Activated naive CD4-positive, alpha-beta T cell treated with anti-CD3 and anti-CD28 coated beads for 36 hours (primary cell): ENCODE results near the gene RNF26. TPM values are rescaled to one million over a fixed set of nuclear protein-coding genes. Genes with fewer than 3 reads are reported as not detected.

ENCODE experiments used
- CTCF ChIA-PET: fragments of 350-600 bp; sonication (Branson Sonifier 250); formaldehyde crosslinking; loops from one replicate; lab custom pipeline; 2021; ENCODE audit warnings: antibody characterized with exemption; lab: Charles Lee
- DNase-seq: peaks from one replicate; pipeline ENCODE4 v3.0.0-alpha.2; 2020
- H3K27ac Mint-ChIP-seq: one replicate; pipeline ENCODE4 v1.8.0; 2021; ENCODE audit warnings: mild to moderate bottlenecking, mixed read lengths
- H3K27me3 Mint-ChIP-seq: one replicate; pipeline ENCODE4 v1.8.0; 2021; ENCODE audit warnings: low read depth, mixed read lengths
- H3K36me3 Mint-ChIP-seq: one replicate; pipeline ENCODE4 v1.8.0; 2021; ENCODE audit warnings: low read depth, mixed read lengths
- H3K4me1 Mint-ChIP-seq: one replicate; pipeline ENCODE4 v1.8.0; 2021; ENCODE audit warnings: low read depth, mixed read lengths
- H3K4me3 Mint-ChIP-seq: one replicate; pipeline ENCODE4 v1.8.0; 2021; ENCODE audit warnings: mild to moderate bottlenecking, moderate library complexity, mixed read lengths
- H3K9me3 Mint-ChIP-seq: one replicate; pipeline ENCODE4 v1.8.0; 2021; ENCODE audit warnings: mixed read lengths
- intact Hi-C: fragments of 100-400 bp; cut with micrococcal nuclease; formaldehyde crosslinking; loops from one replicate; pipeline ENCODE4 v1.15.1; 2023
- total RNA-seq, 2 experiments: library from RNA; stranded (reverse); gene quantifications; one replicate each; pipeline ENCODE4 v1.2.3, GENCODE V29; 2021

Gene RNF26
- 10 to 100 TPM; 46.1 to 47.0 TPM for total RNA-seq

DNA sequence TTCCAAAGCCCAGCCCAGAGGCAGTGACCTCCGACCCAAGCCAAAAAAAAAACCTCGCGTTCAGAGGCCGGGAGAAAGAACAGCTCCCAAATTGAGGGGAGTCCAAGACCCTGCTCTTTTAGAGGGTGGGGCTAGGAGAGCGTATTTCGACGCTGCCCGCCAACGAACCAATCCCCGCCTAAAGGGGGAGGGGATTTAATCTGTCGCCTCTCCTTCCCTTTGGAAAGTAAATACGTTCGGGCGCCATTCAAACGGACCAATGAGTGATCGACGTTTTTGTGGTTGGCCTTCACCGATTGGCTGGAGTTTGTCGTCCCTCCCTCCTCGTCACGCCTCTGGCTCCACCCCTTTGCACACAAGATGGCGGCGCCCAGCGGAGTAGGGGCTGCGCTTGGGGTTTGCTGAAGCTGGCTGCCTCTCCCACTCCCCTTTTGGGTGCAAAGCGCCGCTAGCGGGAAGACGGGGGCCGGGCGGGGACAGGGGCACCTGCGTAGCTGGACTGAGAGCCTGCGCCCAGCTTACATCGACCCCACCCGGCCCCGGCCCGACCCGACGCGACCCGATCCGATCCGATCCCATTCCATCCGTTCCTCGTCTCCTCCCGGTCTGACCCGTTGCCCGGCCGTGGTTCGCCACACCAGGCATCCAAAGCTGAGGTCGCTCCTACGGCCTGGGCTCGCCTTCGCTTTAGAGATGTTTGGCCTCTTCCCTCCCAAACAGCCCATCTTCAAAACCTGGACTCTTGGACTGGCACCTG lies at the start of gene RNF26:
Gene RNF26 (plus strand): TSS at position 354 of the 757 bp plus-strand sequence. CDS start 596 bp downstream, outside the sequence.
- peaks cover 31% of the 10 kb centered on the region for H3K4me1 Mint-ChIP-seq
- peak within 1 kb of the TSS; percentile 91 for H3K27ac Mint-ChIP-seq
- H3K27me3 Mint-ChIP-seq: peaks cover 5% of the 10 kb centered on the region
- H3K36me3 Mint-ChIP-seq: peaks cover 9% of the 10 kb centered on the region
- intact Hi-C loops: loop anchor here (1.0 to 2.0 kb wide), 4 partner anchors 14 to 239 kb away; partner anchors contain the start of gene USP2
- CTCF ChIA-PET: interaction anchor here (1.2 to 2.2 kb wide), 4 partner anchors 11 to 47 kb away, joined by 3 to 13 read pairs (median 8); partner anchors contain the start of gene USP2
- DNase-seq: peak; percentile 98
- peak within 1 kb of the TSS; percentile 93 for H3K4me3 Mint-ChIP-seq
- H3K9me3 Mint-ChIP-seq: no peaks in the 10 kb centered on the region

DNA sequence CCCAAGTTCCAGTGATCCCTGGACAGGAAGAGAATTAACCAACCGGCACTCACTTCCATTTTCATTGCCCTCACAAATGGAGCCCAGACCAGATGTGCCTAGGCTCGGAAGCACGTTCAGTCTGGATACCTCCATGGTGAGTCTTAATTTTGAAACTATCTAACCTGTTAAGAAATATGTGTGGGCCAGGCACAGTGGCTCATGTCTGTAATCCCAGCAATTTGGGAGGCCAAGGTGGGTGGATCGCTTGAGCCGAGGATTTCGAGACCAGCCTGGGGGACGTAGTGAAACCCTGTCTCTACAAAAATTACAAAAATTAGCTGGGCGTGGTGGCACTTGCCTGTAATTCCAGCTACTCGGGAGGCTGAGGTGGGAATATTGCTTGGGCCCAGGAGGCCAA lies 48.9 kb upstream of the RNF26 start:
- CTCF ChIA-PET: interaction anchor here (0.7 to 5.1 kb wide), 11 partner anchors 9 to 179 kb away, joined by 3 to 63 read pairs (median 5); partner anchors contain the start of genes CBL and NLRX1
- H3K36me3 Mint-ChIP-seq: peaks cover 8% of the 10 kb centered on the region
- no peak overlapping the region for H3K27ac Mint-ChIP-seq
- H3K4me1 Mint-ChIP-seq: peaks cover 16% of the 10 kb centered on the region
- intact Hi-C loops: loop anchor here (2.0 kb wide), 1 partner anchor 37 kb away; no protein-coding TSS in a partner anchor
- DNase-seq: no peak
- H3K9me3 Mint-ChIP-seq: no peaks in the 10 kb centered on the region
- no peak overlapping the region for H3K4me3 Mint-ChIP-seq
- no peaks in the 10 kb centered on the region for H3K27me3 Mint-ChIP-seq

DNA sequence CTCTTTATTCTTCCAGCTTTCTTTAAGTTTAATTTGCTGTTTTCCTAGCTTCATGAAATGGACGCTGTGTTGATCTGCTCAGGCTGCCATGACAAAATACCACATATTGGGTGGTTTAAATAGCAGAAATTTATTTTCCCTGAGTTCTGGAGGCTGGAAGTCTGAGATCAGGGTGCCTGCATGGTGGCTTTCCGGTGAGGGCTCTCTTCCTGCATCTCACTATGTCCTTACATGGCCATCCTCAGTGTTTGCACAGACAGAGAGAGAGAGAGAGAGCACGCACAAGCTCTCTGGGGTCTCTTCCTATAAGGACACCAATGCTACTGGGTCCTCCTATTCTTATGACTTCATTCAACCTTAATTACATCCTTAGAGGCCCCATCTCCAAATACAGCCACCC lies 46.1 kb upstream of the RNF26 start:
- no peak for DNase-seq
- no peak overlapping the region for H3K27ac Mint-ChIP-seq
- intact Hi-C loops: no loop called here
- peaks cover 4% of the 10 kb centered on the region for H3K4me1 Mint-ChIP-seq
- CTCF ChIA-PET: interaction anchor here (1.8 kb wide), 1 partner anchor 35 kb away, joined by 4 read pairs; no protein-coding TSS in a partner anchor
- no peak overlapping the region for H3K4me3 Mint-ChIP-seq
- peaks cover 15% of the 10 kb centered on the region for H3K36me3 Mint-ChIP-seq
- peaks cover 2% of the 10 kb centered on the region for H3K9me3 Mint-ChIP-seq
- no peaks in the 10 kb centered on the region for H3K27me3 Mint-ChIP-seq

DNA sequence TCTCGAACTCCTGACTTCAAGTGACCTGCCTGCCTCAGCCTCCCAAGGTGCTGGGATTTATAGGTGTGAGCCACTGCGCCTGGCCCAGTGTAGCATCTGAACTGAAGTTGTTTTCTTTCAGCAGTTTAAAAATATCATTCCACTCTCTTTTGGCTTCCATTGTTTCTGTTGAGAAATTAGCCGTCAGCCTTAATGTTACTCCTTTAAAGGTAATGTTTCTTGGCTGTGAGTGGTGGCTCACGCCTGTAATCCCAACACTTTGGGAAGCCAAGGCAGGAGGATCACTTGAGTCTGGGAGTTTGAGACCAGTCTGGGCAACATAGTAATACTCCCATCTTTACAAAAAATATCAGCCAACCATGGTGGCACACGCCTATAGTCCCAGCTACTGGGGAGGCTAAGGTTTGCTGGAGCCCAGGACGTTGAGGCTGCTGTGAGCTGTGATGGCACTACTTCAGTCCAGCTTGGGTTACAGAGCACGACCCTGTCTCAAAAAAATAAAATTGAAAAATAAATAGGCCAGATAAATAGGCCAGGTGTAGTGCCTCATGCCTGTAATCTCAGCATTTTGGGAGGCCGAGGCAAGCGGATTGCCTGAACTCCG lies 43.3 kb upstream of the RNF26 start:
- Mint-ChIP-seq H3K27ac (no peak overlapping the region), H3K4me1 (no peaks in the 10 kb centered on the region), H3K9me3 (peaks cover 2% of the 10 kb centered on the region), H3K36me3 (peaks cover 14% of the 10 kb centered on the region), H3K27me3 (no peaks in the 10 kb centered on the region), H3K4me3 (no peak overlapping the region)
- CTCF ChIA-PET: interaction anchor here (0.8 to 1.5 kb wide), 4 partner anchors 8 to 47 kb away, joined by 3 to 6 read pairs (median 4); no protein-coding TSS in a partner anchor
- no peak for DNase-seq
- intact Hi-C loops: no loop called here

DNA sequence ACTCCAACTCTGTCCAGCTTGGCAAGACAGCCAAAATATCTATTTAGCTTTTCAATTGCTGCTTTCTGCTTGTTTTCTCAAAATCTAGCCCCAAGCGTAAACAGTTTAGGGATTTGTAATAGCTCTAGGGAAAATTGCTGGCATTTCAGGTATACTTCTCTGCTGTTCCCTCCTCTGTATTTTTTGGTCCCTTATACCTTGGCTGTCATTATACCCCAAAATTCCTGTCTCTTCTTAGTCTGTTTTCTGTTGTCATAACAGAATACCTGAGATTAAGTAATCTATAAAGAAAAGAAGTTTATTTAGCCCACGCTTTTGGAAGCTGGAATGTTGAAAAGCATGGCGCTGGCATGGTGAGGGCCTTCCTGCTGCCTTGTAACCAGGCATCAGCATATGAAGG lies 40.9 kb upstream of the RNF26 start:
- DNase-seq: no peak
- Mint-ChIP-seq H3K4me1 (no peaks in the 10 kb centered on the region), H3K36me3 (peaks cover 22% of the 10 kb centered on the region), H3K4me3 (no peak overlapping the region), H3K9me3 (peaks cover 2% of the 10 kb centered on the region), H3K27me3 (no peaks in the 10 kb centered on the region), H3K27ac (no peak overlapping the region)
- intact Hi-C loops: no loop called here
- CTCF ChIA-PET: interaction anchor here (2.4 kb wide), 1 partner anchor 30 kb away, joined by 9 read pairs; no protein-coding TSS in a partner anchor

DNA sequence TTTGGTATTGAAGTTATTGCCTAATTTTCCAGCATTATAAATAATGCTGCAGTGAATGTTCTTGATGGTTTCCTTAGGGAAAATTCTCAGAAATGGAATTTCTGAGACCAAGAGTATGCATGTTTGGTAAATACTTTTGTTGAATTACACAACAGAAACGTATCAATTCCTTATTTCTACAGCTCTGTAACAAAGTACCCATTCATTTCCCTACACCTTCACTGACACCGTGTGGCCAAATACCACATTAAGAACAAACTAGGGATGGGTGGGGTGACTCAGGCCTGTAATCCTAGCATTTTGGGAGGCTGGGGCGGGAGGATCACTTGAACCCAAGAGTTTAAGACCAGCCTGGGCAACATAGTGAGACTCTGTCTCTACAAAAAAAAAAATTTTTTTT lies 39.1 kb upstream of the RNF26 start:
- H3K36me3 Mint-ChIP-seq: peaks cover 21% of the 10 kb centered on the region

DNA sequence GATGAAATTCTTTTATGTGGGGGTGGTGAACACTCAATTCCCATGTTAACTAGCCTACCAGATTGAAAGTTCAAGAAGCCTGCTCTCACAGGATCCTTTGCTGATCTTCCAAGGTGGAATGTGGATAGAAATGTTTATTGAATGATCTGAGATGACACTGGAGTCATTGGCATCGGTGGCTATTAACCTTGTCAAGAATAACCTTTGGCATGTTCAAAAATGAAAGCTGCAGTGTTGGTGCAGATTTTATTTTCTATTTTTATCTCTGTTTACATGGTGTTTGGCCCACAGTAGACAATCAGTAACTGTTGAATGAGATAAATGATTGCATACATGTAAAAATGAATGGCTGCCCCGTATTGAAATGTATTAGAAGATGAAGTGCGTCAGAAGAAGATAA lies 36.4 kb upstream of the RNF26 start:
- intact Hi-C loops: no loop called here
- Mint-ChIP-seq H3K4me1 (no peaks in the 10 kb centered on the region), H3K27me3 (no peaks in the 10 kb centered on the region), H3K4me3 (no peak overlapping the region), H3K36me3 (peaks cover 19% of the 10 kb centered on the region), H3K27ac (no peak overlapping the region), H3K9me3 (no peaks in the 10 kb centered on the region)
- CTCF ChIA-PET: interaction anchor here (1.6 kb wide), 1 partner anchor 26 kb away, joined by 6 read pairs; no protein-coding TSS in a partner anchor
- DNase-seq: no peak

More for the DNA sequence above, 39.1 kb upstream of the RNF26 start:
- Mint-ChIP-seq H3K27ac (no peak overlapping the region), H3K4me1 (no peaks in the 10 kb centered on the region), H3K27me3 (no peaks in the 10 kb centered on the region), H3K9me3 (peaks cover 2% of the 10 kb centered on the region), H3K4me3 (no peak overlapping the region)
- intact Hi-C loops: no loop called here
- CTCF ChIA-PET: no interaction called here
- no peak for DNase-seq

DNA sequence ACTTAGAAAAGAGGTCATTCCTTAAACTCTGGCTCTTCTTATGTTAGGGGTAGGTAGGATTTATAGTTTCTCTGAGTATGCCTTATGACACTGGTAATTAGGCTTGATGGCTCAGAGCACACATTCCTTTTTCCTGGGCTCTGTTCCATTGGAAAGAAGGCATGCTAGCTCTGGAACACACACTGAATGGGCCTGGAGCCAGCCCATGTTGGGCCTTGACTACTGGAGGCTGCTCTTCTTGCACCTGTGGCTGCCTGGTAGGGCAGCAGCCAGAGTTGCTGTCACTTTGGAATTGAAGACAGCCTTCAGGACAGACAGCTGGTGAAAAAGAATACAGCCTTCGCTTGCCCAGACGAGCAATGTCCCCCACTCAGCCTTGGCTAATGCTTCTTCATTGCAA lies 35.6 kb upstream of the RNF26 start:
- CTCF ChIA-PET: interaction anchor here (0.7 kb wide), 1 partner anchor 39 kb away, joined by 3 read pairs; no protein-coding TSS in a partner anchor
- DNase-seq: no peak
- Mint-ChIP-seq H3K36me3 (peaks cover 26% of the 10 kb centered on the region), H3K27ac (no peak overlapping the region), H3K9me3 (no peaks in the 10 kb centered on the region), H3K27me3 (no peaks in the 10 kb centered on the region), H3K4me3 (no peak overlapping the region), H3K4me1 (no peaks in the 10 kb centered on the region)
- intact Hi-C loops: no loop called here

DNA sequence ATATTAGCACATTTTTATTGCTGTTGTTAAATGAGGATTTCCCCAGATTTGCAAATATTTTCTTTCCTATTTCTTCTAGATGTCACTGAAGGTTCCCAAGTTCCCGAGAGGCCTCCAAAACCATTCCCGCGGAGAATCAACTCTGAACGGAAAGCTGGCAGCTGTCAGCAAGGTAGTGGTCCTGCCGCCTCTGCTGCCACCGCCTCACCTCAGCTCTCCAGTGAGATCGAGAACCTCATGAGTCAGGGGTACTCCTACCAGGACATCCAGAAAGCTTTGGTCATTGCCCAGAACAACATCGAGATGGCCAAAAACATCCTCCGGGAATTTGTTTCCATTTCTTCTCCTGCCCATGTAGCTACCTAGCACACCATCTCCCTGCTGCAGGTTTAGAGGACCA lies 34.9 kb upstream of the RNF26 start:
- H3K36me3 Mint-ChIP-seq: peaks cover 28% of the 10 kb centered on the region
- DNase-seq: no peak
- H3K4me1 Mint-ChIP-seq: peaks cover 3% of the 10 kb centered on the region
- H3K4me3 Mint-ChIP-seq: no peak overlapping the region
- CTCF ChIA-PET: interaction anchor here (0.7 kb wide), 1 partner anchor 40 kb away, joined by 3 read pairs; no protein-coding TSS in a partner anchor
- no peaks in the 10 kb centered on the region for H3K27me3 Mint-ChIP-seq
- H3K27ac Mint-ChIP-seq: no peak overlapping the region
- H3K9me3 Mint-ChIP-seq: no peaks in the 10 kb centered on the region
- intact Hi-C loops: no loop called here

DNA sequence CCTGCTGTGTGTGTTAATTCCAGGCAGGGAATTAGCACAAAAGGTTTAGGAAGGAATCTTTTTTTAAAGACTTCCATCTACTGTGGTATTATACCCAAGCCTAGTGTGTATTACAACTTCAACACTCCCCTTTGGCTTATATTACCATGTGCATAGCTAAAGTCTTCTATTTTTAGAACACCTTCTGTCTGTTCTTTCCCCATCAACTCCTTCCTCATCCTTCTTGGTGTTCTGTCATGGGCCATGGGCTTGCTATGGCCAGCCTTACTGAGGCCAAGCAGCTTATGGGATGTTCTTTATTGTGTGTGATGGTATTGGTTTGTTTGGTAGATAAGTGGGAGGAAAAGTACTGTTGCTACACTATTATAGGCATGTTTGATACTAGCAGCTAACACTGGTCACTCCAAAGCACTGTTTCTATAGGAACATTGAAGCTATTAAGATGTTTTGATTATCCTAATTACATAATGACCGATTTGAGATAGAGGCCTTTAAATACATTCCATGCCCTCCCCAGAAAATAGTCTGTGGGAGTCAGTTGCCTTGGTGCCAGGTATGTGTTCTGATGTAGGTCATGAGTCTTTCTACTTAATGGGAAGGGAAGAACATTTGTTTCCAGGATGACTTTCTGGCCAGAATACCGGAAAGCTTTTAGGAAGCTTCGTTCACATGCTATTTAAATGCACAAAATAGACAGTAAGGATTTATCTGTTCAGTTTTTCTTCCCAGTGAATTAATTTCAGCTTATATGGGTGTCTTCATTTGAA lies 33.9 kb upstream of the RNF26 start:
- intact Hi-C loops: no loop called here
- DNase-seq: no peak
- no peaks in the 10 kb centered on the region for H3K9me3 Mint-ChIP-seq
- peaks cover 10% of the 10 kb centered on the region for H3K4me1 Mint-ChIP-seq
- no peak overlapping the region for H3K4me3 Mint-ChIP-seq
- H3K36me3 Mint-ChIP-seq: peaks cover 28% of the 10 kb centered on the region
- no peaks in the 10 kb centered on the region for H3K27me3 Mint-ChIP-seq
- no peak overlapping the region for H3K27ac Mint-ChIP-seq
- CTCF ChIA-PET: interaction anchor here (0.6 to 1.1 kb wide), 3 partner anchors 22 to 136 kb away, joined by 3 to 4 read pairs (median 3); no protein-coding TSS in a partner anchor

DNA sequence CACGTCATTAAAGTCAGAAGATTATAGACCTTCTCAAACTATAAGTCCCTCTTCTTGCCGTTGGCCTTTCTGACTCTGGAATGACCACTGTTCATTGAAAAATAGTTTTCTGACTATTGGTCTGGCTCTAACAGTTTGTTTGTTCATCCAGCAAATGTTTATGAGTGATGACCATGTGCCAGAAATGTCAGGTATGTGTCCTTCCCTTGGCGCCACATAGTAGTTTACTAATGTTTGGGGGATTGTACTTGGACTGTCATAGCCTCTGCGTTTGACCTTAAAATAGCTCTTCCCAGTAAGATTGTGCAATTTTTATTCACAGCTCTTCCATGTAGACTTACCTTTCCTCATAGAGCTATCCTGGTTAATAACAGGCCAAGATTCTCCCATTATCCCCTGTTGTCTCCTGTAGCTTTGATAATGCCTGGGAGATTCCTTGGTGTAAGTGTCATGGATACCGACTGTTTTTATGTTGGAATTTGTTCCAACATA lies 31.1 kb upstream of the RNF26 start:
- intact Hi-C loops: no loop called here
- Mint-ChIP-seq H3K9me3 (no peaks in the 10 kb centered on the region), H3K4me1 (peaks cover 30% of the 10 kb centered on the region), H3K27me3 (no peaks in the 10 kb centered on the region), H3K4me3 (no peak overlapping the region), H3K27ac (no peak overlapping the region), H3K36me3 (peaks cover 20% of the 10 kb centered on the region)
- CTCF ChIA-PET: interaction anchor here (0.5 to 2.0 kb wide), 6 partner anchors 19 to 98 kb away, joined by 3 to 8 read pairs (median 4); partner anchors contain the start of gene CBL
- DNase-seq: no peak
